Subcutaneous abdominal adipose tissue (tissue), 5 donors: ENCODE results near the gene C11orf65.
"Not testable (repeated sequence)": the region's sequence is repeated elsewhere in the genome, so short reads cannot be mapped to it uniquely, and the experiment has no call there.

Source experiments
- H3K27ac ChIP-seq: one replicate; pipeline ENCODE4 v1.7.0; 2013; ENCODE audit warnings: low read depth, mild to moderate bottlenecking, inconsistent platforms, low read length, moderate library complexity
- H3K27me3 ChIP-seq, 5 donors: one replicate each; pipeline ENCODE4 v1.7.0; 2013; ENCODE audit warnings: low read length in 5 of 5, inconsistent platforms in 1 of 5; ENCODE audit not compliant: control insufficient read depth in 5 of 5, insufficient read depth in 4 of 5
- H3K36me3 ChIP-seq, 5 donors: one replicate each; pipeline ENCODE4 v1.7.0; 2013; ENCODE audit warnings: low read length in 5 of 5; ENCODE audit not compliant: control insufficient read depth in 5 of 5, insufficient read depth in 5 of 5
- H3K4me1 ChIP-seq, 5 donors: one replicate each; pipeline ENCODE4 v1.7.0; 2013; ENCODE audit warnings: low read length in 5 of 5, mild to moderate bottlenecking in 3 of 5, moderate library complexity in 1 of 5; ENCODE audit not compliant: control insufficient read depth in 5 of 5, insufficient read depth in 5 of 5
- H3K4me3 ChIP-seq, 5 donors: one replicate each; pipeline ENCODE4 v1.7.0; 2013; ENCODE audit warnings: low read length in 5 of 5, low read depth in 1 of 5
- H3K9ac ChIP-seq, 5 donors: one replicate each; pipeline ENCODE4 v1.7.0; 2013; ENCODE audit warnings: low read length in 5 of 5, mild to moderate bottlenecking in 4 of 5, moderate library complexity in 3 of 5
- H3K9me3 ChIP-seq, 5 donors: one replicate each; pipeline ENCODE4 v1.7.0; 2013; ENCODE audit warnings: low read length in 5 of 5; ENCODE audit not compliant: control insufficient read depth in 5 of 5
- donor health status: healthy.
- donor health status: healthy.
- donor health status: healthy.
- donor health status: healthy.
- donor health status: healthy.

The C11orf65 gene

GRCh38 chr11:108474664-108475463 is 7.5 kb upstream of the C11orf65 start:
- H3K4me1 ChIP-seq, result no peaks in the 10 kb centered on the region
- H3K9me3 ChIP-seq, result no peaks in the 10 kb centered on the region
- H3K9ac ChIP-seq, result no peak overlapping the region
- no peak overlapping the region for H3K4me3 ChIP-seq
- H3K36me3 ChIP-seq, result peaks cover 12 to 46% (median 23%) of the 10 kb centered on the region in 5 donors
- H3K27ac ChIP-seq, result no peak overlapping the region
- no peaks in the 10 kb centered on the region for H3K27me3 ChIP-seq

GRCh38 chr11:108472681-108473080 is 5.4 kb upstream of the C11orf65 start:
- Histone ChIP-seq H3K4me1 (peaks cover 0 to 6% (median 3%) of the 10 kb centered on the region in 5 donors), H3K27me3 (no peaks in the 10 kb centered on the region), H3K27ac (no peak overlapping the region), H3K36me3 (peaks cover 12 to 34% (median 20%) of the 10 kb centered on the region in 5 donors), H3K9ac (no peak overlapping the region), H3K4me3 (no peak overlapping the region), H3K9me3 (no peaks in the 10 kb centered on the region)

- H3K27me3 ChIP-seq, result no peaks in the 10 kb centered on the region
- H3K27ac ChIP-seq, result no peak overlapping the region
- no peak overlapping the region for H3K9ac ChIP-seq
- peaks cover 0 to 13% (median 12%) of the 10 kb centered on the region in 5 donors for H3K4me1 ChIP-seq
- H3K9me3 ChIP-seq, result no peaks in the 10 kb centered on the region
- no peak overlapping the region for H3K4me3 ChIP-seq
- H3K36me3 ChIP-seq, result peaks cover 0 to 3% (median 2%) of the 10 kb centered on the region in 5 donors
Observed at GRCh38 chr11:108468478-108468864, 1.1 kb upstream of the C11orf65 start.

GRCh38 chr11:108466405-108466804 is 924 bp downstream of the C11orf65 start:
- Histone ChIP-seq H3K9me3 (no peaks in the 10 kb centered on the region), H3K9ac (peak overlapping the region; percentile 84 to 99 (median 96)), H3K27me3 (no peaks in the 10 kb centered on the region), H3K4me1 (peaks cover 0 to 13% (median 12%) of the 10 kb centered on the region in 5 donors), H3K4me3 (peak overlapping the region; percentile 76 to 92 (median 86)), H3K27ac (peak overlapping the region; percentile 98), H3K36me3 (no peaks in the 10 kb centered on the region)

GRCh38 chr11:108453207-108453835 is 14.0 kb downstream of the C11orf65 start:
- H3K4me3 ChIP-seq, result no peak overlapping the region
- H3K9me3 ChIP-seq, result peaks cover 0 to 11% (median 5%) of the 10 kb centered on the region in 5 donors
- H3K36me3 ChIP-seq, result no peaks in the 10 kb centered on the region
- no peak overlapping the region for H3K9ac ChIP-seq
- no peaks in the 10 kb centered on the region for H3K27me3 ChIP-seq
- H3K4me1 ChIP-seq, result no peaks in the 10 kb centered on the region
- no peak overlapping the region for H3K27ac ChIP-seq

GRCh38 chr11:108441445-108441844 is 25.9 kb downstream of the C11orf65 start:
- H3K9ac ChIP-seq, H3K27ac ChIP-seq, H3K27me3 ChIP-seq, H3K4me1 ChIP-seq, H3K36me3 ChIP-seq, H3K9me3 ChIP-seq, H3K4me3 ChIP-seq: not testable (repeated sequence)

- H3K36me3 ChIP-seq, result no peaks in the 10 kb centered on the region
- no peaks in the 10 kb centered on the region for H3K4me1 ChIP-seq
- H3K9me3 ChIP-seq, result peaks cover 0 to 11% (median 3%) of the 10 kb centered on the region in 5 donors
- H3K9ac ChIP-seq, result no peak overlapping the region
- H3K27me3 ChIP-seq, result no peaks in the 10 kb centered on the region
- H3K4me3 ChIP-seq, result no peak overlapping the region
- no peak overlapping the region for H3K27ac ChIP-seq
Observed at GRCh38 chr11:108436594-108436993, 30.7 kb downstream of the C11orf65 start.

- peaks cover 0 to 5% (median 3%) of the 10 kb centered on the region in 5 donors for H3K9me3 ChIP-seq
- no peak overlapping the region for H3K9ac ChIP-seq
- no peaks in the 10 kb centered on the region for H3K4me1 ChIP-seq
- no peaks in the 10 kb centered on the region for H3K36me3 ChIP-seq
- no peak overlapping the region for H3K4me3 ChIP-seq
- H3K27me3 ChIP-seq, result no peaks in the 10 kb centered on the region
- H3K27ac ChIP-seq, result no peak overlapping the region
Observed at GRCh38 chr11:108435066-108435465, 32.3 kb downstream of the C11orf65 start.

- no peaks in the 10 kb centered on the region for H3K4me1 ChIP-seq
- H3K27me3 ChIP-seq, result no peaks in the 10 kb centered on the region
- H3K27ac ChIP-seq, result no peak overlapping the region
- H3K9me3 ChIP-seq, result peaks cover 0 to 5% (median 3%) of the 10 kb centered on the region in 5 donors
- no peaks in the 10 kb centered on the region for H3K36me3 ChIP-seq
- H3K9ac ChIP-seq, result no peak overlapping the region
- no peak overlapping the region for H3K4me3 ChIP-seq
Observed at GRCh38 chr11:108432783-108433182, 34.5 kb downstream of the C11orf65 start.

- H3K4me1 ChIP-seq, result no peaks in the 10 kb centered on the region
- H3K27ac ChIP-seq, result no peak overlapping the region
- H3K4me3 ChIP-seq, result no peak overlapping the region
- peaks cover 0 to 5% (median 3%) of the 10 kb centered on the region in 5 donors for H3K9me3 ChIP-seq
- H3K9ac ChIP-seq, result no peak overlapping the region
- no peaks in the 10 kb centered on the region for H3K27me3 ChIP-seq
- no peaks in the 10 kb centered on the region for H3K36me3 ChIP-seq
Observed at GRCh38 chr11:108431997-108432396, 35.3 kb downstream of the C11orf65 start.
